ENCODE results near the gene LDB2.

GRCh38 chr4:16663307-16663706 lies 235.1 kb downstream of the LDB2 start:
- no peak for TF ChIP-seq CTCF (IDR thresholded peaks at IDR 0.05)
- no peak for TF ChIP-seq POLR2A (IDR thresholded peaks at IDR 0.05)
- no peak for TF ChIP-seq POLR2AphosphoS5 (IDR thresholded peaks at IDR 0.05)

Data from breast epithelium (tissue), 3 donors.